ENCODE measurements around the gene CREBL2. TPM values are rescaled to one million over a fixed set of nuclear protein-coding genes. Genes with fewer than 3 reads are reported as not detected.

The CREBL2 gene
- total and polyA plus RNA-seq, 2 of the 13 experiments (the other 11 are each of a cell fraction or from before 2014, with no cell fraction given), result 6.9 to 8.4 TPM

- Histone ChIP-seq H3K4me1 (ENCODE audit: insufficient read depth, low read length) (no peaks in the 10 kb centered on the region), H2AFZ (ENCODE audit: low read length) (no peak overlapping the region), H3K9me3 (ENCODE audit: low read length) (no peaks in the 10 kb centered on the region), H3K4me3 (replicated peaks in 1 of 3; ENCODE audit: insufficient read depth in 1 of 3, low read depth in 2 of 3, low read length in 3 of 3) (no peak overlapping the region), H3K4me2 (ENCODE audit: low read depth, low read length) (no peak overlapping the region), H3K27ac (ENCODE audit: extremely low read length, insufficient read depth, low read length) (no peak overlapping the region), H3K9ac (ENCODE audit: insufficient read depth, low read depth, low read length) (no peak overlapping the region), H4K20me1 (ENCODE audit: insufficient read depth, low read length) (no peaks in the 10 kb centered on the region), H3K27me3 (ENCODE audit: control insufficient read depth in 1 of 2, insufficient read depth in 2 of 2, low read length in 2 of 2) (peaks cover 0 to 1% of the 10 kb centered on the region in 2 experiments; a peak in 1 of 5 replicates), H3K79me2 (ENCODE audit: insufficient read depth, low read length) (no peaks in the 10 kb centered on the region), H3K36me3 (replicated peaks in 1 of 2; ENCODE audit: control insufficient read depth in 1 of 2, insufficient read depth in 2 of 2, low read length in 2 of 2) (no peaks in the 10 kb centered on the region)
- in situ Hi-C loops (cut with HindIII; ENCODE audit: extremely low pct_ligation_motif_present, low pct_unique_long_range_greater_than_20kb), result no loop called here
- intact Hi-C loops (cut with micrococcal nuclease; ENCODE audit: unreplicated experiment), result no loop called here
- DNase-seq (ENCODE audit: low spot score) (no peak), ATAC-seq (no peak), FAIRE-seq (no peak)
- TF ChIP-seq ZNF781 (CRISPR knock-in tag; IDR thresholded peaks at IDR 0.05; ENCODE audit: borderline replicate concordance, not compliant biosample characterization) (no peak), NFE2L1 (CRISPR knock-in tag; IDR thresholded peaks at IDR 0.05; ENCODE audit: borderline replicate concordance) (no peak), KDM6A (CRISPR knock-in tag; IDR thresholded peaks at IDR 0.05; ENCODE audit: low read depth) (no peak), ZFP1 (CRISPR knock-in tag; IDR thresholded peaks at IDR 0.05) (no peak), ZBTB4 (CRISPR knock-in tag; IDR thresholded peaks at IDR 0.05; ENCODE audit: borderline replicate concordance) (no peak), ZNF569 (CRISPR knock-in tag; IDR thresholded peaks at IDR 0.05; ENCODE audit: borderline replicate concordance) (no peak)
- CTCF ChIA-PET (ENCODE audit: low intra/inter-chr PET ratio, low total read pairs), result no interaction called here
- no TSS peak for BruUV-seq (replicated peaks)
- POLR2A ChIA-PET, result no interaction called here
- 93% methylated on average over 2 of the region's 2 CpGs for WGBS (ENCODE audit: low lambda C conversion rate)
These were observed 57.3 kb downstream of the CREBL2 start for GRCh38 chr12:12669020-12669419.

All from HepG2 (cell line).